Epithelial cell of proximal tubule (primary cell): ENCODE results near the gene NDST1. TPM values are rescaled to one million over a fixed set of nuclear protein-coding genes. Genes with fewer than 3 reads are reported as not detected.

Experiments used
- DNase-seq: peaks from one replicate; pipeline ENCODE4 v3.0.0-alpha.2; 2011; ENCODE audit warnings: low read depth
- H3K4me3 ChIP-seq: 2 replicates; pipeline ENCODE4 v1.5.1; 2011; ENCODE audit warnings: low read depth, mild to moderate bottlenecking, low read length
- CTCF ChIP-seq: conservative IDR thresholded peaks from 2 replicates; pipeline ENCODE4 v1.5.1; 2012; ENCODE audit warnings: low read depth, mild to moderate bottlenecking, low read length
- total RNA-seq: library from RNA; depleted of rRNA; stranded (reverse); fragments of >200 nt; gene quantifications from 2 replicates; pipeline ENCODE4 v1.2.3, GENCODE V29; 2015

Gene NDST1
- total RNA-seq, 1 donor from 2014 or later = 65.4 TPM

- no peak overlapping the region for H3K4me3 ChIP-seq
- DNase-seq = no peak
- no peak for TF ChIP-seq CTCF
Observed at GRCh38 chr5:150559088-150559487, 51.2 kb downstream of the NDST1 start.

- DNase-seq = no peak
- TF ChIP-seq CTCF = no peak
- no peak overlapping the region for H3K4me3 ChIP-seq
Observed at GRCh38 chr5:150559701-150560100, 51.8 kb downstream of the NDST1 start.

- TF ChIP-seq CTCF = peak; percentile 87
- DNase-seq = no peak
- no peak overlapping the region for H3K4me3 ChIP-seq
Observed at GRCh38 chr5:150560401-150561191, 52.7 kb downstream of the NDST1 start.

- no peak for TF ChIP-seq CTCF
- DNase-seq = no peak
- H3K4me3 ChIP-seq = no peak overlapping the region
Observed at GRCh38 chr5:150561192-150561512, 53.2 kb downstream of the NDST1 start.

- TF ChIP-seq CTCF = no peak
- no peak for DNase-seq
- H3K4me3 ChIP-seq = no peak overlapping the region
Observed at GRCh38 chr5:150561571-150562275, 53.8 kb downstream of the NDST1 start.

- DNase-seq = no peak
- no peak overlapping the region for H3K4me3 ChIP-seq
- peak; percentile 69 for TF ChIP-seq CTCF
Observed at GRCh38 chr5:150562832-150563231, 54.9 kb downstream of the NDST1 start.
